ENCODE results near the gene GNAI2.
"Not testable (repeated sequence)": the region's sequence is repeated elsewhere in the genome, so short reads cannot be mapped to it uniquely, and the experiment has no call there.

The GNAI2 gene

GRCh38 chr3:50227390-50228183, 8.4 kb upstream of the GNAI2 start:
- DNase-seq, result peak; percentile 82

DNA sequence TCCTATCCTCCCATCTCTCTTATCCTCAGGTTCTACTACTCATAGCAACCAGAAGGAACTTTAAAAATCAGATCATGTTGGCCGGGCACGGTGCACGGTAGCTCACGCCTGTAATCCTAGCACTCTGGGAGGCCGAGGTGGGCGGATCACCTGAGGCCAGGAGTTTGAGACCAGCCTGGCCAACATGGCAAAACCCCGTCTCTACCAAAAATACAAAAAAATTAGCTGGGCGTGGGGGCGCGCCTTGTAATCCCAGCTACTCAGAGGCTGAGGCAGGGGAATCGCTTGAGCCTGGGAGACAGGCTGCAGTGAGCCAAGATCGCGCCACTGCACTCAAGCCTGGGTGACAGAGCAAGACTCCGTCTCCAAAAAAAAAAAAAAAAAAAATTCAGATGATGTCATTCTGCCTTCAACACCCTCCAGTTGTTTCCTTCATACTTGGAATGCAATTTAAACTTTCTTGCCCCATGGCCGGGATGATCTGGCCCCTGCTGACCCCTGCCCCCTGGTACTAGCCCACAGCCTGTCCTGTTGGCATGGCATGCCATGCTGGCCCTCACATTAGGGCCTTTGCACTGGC, 7.7 kb upstream of the GNAI2 start:
- not testable (repeated sequence) for DNase-seq

DNA sequence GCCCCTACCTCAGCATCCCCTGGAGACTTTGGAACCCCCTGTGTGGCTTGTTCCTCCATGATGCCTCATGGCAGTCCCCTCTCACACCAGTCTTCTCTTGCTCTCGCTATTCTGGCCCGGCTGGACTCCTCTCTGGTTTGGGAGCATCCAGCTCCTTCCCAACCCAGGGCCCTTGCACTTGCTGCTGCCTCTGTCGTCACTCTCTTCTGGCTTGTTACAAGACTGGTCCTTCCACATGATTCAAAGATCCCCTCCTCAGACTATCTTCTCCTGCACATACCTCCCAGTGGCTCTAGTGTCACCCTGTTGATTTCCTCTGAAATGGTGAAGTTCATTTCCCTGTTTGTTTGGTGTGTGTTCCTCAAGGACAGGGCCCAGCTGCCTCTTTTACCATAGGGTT, 6.5 kb upstream of the GNAI2 start:
- DNase-seq, result no peak

DNA sequence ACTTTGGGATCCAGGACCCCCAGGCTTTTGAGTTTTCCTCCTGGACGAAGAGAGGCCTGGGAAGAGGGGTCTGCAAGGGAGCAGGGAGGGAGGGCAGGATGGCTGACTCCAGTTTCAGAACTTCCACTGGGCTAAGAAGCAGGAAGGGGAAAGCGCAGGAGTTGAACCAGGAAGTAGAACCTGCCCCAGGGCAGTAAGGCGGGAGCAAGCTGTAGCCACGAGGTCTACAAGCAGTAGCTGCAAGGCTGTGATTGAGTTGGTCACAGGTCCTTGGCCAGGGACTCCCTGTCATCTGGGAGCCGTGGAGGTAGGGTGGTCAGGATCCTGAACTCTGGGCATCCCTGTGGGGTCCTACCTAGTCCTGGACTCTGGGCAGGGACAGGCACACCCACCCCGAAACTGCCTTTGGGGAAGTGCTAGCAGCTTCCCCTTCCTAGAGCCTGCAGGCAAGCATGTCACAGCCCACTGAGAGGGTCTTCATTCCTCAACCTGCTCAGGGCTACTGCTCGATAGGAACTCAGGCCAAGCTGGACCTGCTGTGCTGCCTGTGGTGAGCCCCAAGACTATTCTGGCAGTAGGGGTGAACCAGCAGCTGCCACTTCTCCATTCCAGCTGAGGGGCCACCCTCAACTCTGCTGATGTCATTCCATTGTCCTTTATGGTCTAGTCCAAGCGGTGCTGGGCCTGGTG, 5.8 kb upstream of the GNAI2 start:
- no peak for DNase-seq

DNA sequence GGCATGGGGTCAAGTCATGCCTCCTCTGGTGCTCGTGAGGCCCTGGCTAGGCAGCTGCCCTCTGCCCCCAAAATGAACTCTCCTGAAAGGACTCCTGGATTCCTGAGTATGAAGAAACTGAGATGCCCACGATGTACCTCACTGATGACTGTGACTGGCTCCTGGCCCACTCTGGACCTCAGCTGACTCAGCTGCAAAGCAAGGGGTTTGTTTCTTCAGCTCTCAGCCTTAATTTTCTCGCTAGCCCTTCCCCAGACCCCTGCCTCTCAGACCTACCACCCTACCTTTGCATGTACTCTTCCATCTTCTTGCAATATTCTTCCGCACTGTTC, 5.2 kb upstream of the GNAI2 start:
- no peak for DNase-seq

GRCh38 chr3:50231581-50231980, 4.4 kb upstream of the GNAI2 start:
- no peak for DNase-seq

DNA sequence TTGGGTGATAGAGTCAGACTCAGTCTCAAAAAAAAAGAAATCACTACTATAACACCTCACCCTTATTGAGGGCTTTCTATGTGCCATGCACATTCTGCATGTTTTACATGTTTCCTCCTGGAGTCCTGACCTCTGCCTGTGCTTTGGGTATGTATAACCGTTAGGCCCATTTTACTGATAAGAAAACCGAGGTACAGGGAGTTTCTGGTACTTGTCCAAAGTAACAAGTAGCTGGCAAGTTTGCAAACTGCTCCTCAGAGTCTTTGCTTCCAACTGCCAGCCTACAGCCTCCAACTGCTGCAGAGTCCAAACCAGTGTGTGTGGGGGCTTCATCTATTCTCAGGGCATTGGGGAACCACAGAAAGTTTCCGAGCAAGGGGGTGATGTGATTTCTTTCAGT, 3.7 kb upstream of the GNAI2 start:
- DNase-seq, result no peak

DNA sequence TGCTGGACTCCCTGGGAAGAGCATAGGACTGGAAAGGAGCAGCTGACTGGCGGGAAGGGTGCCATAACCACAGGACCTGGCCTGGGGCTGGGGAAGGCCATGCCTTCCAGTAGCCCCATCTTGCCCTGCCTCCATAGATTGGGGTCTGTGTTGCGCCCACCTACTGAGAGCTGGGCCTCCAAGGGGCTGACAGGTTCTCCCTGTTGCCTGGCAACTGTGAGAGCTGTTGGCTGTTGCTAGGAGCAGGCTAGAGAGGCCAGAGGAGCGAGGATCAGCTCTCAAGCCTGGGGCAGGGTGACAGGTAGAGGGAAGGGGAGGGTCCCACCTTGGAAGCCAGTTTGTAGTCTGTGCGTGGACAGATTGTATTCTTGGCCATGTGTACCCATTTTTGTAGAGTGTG, 2.8 kb upstream of the GNAI2 start:
- no peak for DNase-seq

DNA sequence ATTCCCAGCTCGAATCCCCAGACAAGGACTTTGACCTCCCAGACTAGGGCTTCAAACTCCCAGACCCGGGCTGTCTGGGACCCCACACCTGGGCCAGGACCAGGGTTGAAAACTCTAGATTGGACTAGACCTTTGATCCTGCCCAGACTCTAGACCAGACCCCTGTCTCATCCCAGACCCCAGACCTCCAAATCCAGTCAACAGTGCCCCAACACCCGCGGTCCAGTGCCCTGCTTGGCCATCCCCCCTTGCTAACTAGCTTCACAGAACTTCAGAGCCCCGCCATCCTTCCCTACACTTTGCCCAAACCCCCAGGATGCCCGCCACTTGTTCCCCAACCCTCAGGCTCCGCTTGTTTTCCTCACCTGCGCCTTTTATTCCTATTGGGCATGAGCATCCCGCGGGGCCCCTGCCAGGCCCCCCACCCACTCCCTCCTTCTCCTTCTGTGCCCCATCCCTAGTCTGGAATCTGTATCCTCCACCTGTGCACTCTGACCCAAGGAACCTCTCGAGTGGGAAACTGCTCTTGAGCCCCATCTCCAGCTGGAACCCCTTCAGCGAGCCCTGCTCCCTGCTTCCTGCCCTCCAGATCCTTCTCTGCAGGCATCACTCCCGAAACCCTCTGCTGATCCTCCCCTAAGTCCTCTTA, 604 bp downstream of the GNAI2 start:
- DNase-seq, result no peak

DNA sequence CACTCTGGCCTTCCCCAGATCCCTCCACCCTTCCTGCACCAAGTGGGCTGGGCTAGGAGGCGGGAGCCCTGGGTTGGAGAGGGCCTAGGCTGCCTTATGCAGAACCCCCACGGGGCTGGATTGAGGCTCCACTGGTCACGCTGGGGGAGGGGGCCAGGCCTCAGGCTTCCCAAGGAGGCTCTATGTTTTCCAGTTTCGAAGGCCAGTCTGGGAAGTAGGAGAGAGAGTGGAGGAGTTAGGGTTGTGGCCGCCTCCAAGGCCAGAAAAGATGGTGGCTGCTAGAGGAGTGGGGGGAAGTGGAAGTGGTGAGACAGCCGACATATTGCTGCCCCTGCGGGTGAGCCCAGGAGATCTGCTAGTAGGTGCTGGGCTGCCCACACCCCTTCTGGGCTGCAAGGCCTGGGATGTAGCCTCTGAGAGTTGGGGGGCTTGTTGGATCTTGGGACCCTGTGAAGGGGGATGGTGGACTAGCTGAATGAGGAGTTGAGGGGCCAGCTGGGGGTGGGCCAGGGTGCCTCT, 1.2 kb downstream of the GNAI2 start:
- peak; percentile 15 for DNase-seq

DNA sequence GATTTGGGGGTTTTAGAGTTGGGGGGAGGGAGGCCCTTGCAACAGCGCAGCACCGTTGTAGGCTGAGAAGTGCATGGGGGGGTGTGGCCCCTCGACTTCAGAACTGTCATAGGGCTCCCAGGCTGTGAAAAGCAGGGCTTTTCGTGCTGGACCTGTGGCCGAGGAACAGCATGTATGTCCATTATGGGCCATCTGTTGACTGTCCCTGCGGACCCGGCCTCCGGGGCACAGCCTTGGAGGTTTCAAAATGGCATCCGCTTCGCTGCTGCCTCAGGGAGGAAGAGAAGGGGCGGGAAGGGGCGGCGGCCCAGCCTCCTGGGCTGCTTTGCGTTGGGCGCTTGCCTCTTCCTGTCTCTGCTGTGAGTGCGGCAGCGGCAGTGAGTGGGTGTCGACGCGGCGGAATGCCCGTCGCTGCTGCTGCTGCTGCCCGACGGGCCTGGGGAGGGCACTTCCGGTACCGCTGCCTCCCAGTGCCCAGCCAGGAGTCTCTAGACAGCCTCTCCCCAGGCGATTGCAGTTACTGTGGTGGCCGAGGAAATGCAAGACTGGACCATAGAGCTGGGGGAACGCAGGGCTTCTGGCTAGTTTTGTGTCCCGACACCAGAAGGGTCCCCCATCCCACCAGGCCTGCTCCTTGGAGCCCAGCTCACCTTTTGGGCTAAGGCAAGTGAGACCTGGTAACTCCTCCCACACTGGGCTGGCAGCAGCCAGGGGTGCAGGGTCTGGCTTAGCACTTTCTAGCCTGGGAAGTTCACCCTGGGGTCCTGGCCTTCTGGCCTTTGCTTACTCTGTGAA, 1.9 kb downstream of the GNAI2 start:
- DNase-seq, result peak; percentile 72

DNA sequence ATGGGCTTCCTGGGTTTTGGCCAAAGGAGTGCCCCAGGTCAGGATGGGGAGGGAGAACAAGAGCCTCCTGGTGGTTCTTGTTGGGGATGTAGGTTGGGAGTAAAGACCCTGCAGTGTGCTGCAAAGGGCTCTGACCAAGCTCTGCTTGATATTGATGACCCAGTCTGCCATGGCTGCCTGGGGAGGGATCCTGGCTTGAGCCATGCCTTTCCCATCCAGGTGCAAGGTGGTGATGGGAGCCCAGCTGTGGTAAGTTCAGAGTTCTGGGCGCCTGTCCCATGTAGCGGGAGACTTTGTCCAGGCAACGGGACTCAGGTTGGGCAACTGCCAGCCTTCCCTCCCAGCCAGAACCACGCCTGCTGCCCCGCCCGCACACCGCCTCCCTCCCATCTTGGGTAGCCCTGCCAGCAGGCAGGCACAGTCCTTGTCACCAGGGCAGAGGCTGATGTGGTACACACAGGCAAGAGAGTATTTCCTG, 2.6 kb downstream of the GNAI2 start:
- DNase-seq, result no peak

DNA sequence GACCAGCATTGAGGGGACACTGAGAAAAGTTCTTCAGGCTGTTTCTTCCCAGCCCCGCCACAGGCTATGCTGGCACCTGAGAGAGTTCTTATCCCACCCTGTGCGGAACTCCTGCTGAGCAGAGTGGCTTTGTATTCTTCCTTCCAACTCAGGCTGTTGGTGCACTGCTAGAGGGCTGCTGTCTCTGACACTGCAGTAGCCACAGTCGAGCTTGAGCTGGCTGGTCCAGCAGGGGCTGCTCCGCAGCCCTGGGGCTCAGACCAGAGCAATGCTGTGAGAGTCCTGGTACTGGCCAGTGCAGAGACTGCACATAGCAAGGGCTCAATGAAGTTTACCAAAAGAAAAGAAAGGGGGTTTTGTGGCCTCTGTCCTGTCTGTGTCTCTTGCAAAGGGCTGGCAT, 3.6 kb downstream of the GNAI2 start:
- DNase-seq, result no peak

DNA sequence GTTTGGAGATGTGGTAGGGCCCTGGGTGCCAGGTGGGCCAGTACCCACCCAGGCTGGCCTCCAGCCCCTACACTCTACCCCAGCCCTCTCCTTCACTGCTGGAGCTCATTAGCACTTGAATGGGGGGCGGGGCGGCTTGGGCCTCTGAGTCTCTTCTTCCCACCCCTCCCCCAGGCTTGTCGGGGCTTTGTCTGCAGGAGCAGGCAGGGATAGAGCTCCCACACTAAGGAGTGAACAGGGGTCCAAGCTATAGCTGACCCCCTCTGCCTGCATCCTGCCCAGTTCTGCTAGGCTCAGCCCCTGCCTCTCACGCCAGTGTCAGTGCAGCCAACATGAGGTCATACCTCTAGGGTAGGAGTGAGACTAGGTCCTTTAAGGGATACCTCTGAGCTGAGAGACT, 5.2 kb downstream of the GNAI2 start:
- no peak for DNase-seq

DNA sequence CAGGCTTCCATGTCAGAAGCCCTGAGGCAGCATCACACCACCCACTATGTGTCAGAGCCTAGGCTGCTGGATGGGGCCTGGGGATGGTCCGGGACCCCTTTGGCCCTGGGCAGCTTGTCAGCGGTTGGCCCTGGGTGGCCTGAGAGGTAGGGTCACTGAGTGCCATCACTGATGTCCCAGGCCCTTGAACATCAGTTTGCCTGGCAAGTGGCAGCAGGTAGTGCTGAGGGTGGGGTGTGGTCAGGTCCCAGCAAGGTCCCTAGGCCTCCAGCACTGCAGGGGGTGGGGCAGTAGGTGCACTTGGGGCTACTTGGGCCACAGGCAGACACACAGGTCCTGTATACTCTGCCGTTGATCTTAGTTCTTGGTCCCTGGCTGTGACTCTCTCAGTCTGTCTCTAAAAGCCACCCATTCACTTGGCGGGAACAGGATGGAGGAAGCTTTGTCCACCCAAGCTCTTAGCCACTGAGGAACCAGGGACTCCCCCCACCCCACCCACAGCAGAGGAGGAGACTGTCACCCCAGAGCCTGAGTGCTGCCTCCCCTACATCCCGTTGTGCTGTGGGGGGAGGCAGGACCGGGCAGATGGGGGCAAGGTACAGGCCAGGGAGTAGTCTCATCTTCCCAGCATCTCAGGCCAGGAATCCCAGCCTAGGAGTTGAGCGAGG, 5.8 kb downstream of the GNAI2 start:
- no peak for DNase-seq

GRCh38 chr3:50242381-50242770, 6.4 kb downstream of the GNAI2 start:
- DNase-seq, result no peak

GRCh38 chr3:50242851-50243542, 7.0 kb downstream of the GNAI2 start:
- DNase-seq, result no peak

GRCh38 chr3:50243543-50243895, 7.5 kb downstream of the GNAI2 start:
- no peak for DNase-seq

- not testable (repeated sequence) for DNase-seq
These were observed 8.8 kb downstream of the GNAI2 start for GRCh38 chr3:50244813-50245212.

DNA sequence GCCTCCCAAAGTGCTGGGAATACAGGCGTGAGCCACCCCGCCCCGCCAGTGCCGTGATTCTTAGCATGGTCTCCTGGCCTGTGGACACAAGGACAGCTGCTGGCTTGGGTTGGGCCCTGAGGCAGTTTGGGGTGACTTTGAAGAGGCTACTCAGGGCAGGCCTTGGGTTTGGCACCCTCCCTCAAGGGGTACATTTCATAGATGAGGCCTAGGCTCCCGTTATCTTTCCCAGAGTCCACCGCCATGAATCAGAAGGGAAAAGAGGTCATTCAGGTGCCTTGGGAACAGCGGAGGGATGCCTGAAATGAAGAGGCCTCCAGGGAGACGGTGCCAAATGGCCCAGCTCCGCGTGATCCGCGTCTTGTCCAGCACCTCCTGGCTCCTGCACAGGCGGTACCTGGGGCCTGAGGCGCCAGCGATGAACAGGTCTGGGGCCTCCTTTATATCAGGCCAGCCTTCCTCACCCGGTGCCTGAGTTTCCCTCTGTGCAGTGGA, 9.3 kb downstream of the GNAI2 start:
- no peak for DNase-seq

DNA sequence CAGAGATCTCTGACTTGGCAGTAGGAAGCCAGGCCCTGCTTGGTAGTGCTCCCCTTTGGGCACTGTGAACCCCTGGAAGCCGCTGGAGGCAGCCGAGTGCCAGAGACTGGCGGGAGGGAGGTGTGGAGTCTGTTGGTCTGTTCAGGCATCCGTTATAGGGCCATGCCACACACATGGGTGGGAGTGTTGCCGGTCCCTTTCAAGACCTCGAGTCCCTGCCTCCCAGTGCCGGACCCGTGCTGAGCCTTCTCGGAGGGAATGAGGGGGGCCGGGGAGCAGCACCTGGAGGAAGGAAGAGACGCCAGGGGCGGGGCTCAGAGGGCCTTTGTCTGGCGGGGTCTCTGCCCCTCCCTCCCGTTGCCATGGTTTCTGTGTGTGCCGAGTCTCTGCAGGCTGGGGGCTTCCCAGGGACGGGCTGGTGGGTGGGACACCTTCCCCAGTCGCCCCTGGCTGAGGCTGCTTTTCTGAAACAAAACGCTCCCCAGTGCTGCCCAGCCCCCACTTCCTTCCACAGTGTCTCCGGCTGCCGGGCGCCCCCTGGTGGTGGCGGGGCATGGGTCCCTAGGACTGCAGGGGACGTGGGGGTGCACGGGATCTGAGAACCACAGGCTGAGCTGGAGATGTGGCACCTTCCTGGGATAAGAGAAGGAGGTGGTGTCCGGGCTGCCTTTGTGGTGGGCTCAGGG, 10.0 kb downstream of the GNAI2 start:
- DNase-seq, result peak; percentile 97
